ENCODE measurements around the gene GSTK1.
"Not testable (repeated sequence)": the region's sequence is repeated elsewhere in the genome, so short reads cannot be mapped to it uniquely, and the experiment has no call there.

The GSTK1 gene

GRCh38 chr7:143263266-143264195, at the start of gene GSTK1:
Gene GSTK1 (plus strand): TSS chr7:143263441. CDS start chr7:143263514, 73 bp downstream.
- H3K4me1 ChIP-seq (ENCODE audit: control insufficient read depth in 5 of 5, insufficient read depth in 5 of 5, low read length in 5 of 5): peaks cover 2 to 24% (median 21%) of the 10 kb centered on the region in 5 donors
- H3K36me3 ChIP-seq (ENCODE audit: control insufficient read depth in 5 of 5, insufficient read depth in 5 of 5, low read length in 5 of 5): peaks cover 9 to 32% (median 22%) of the 10 kb centered on the region in 5 donors
- H3K27ac ChIP-seq (ENCODE audit: low read depth, low read length): peak within 1 kb of the TSS; percentile 94

GRCh38 chr7:143213478-143213877, 49.8 kb upstream of the GSTK1 start:
- not testable (repeated sequence) for H3K27ac ChIP-seq (ENCODE audit: low read depth, low read length); H3K4me3 ChIP-seq (ENCODE audit: low read depth in 1 of 5, low read length in 5 of 5); H3K9ac ChIP-seq (ENCODE audit: low read length in 5 of 5); H3K27me3 ChIP-seq (ENCODE audit: control insufficient read depth in 5 of 5, insufficient read depth in 4 of 5, low read length in 5 of 5); H3K9me3 ChIP-seq (ENCODE audit: control insufficient read depth in 5 of 5, low read length in 5 of 5); H3K36me3 ChIP-seq (ENCODE audit: control insufficient read depth in 5 of 5, insufficient read depth in 5 of 5, low read length in 5 of 5)
- H3K4me1 ChIP-seq (ENCODE audit: control insufficient read depth in 5 of 5, insufficient read depth in 5 of 5, low read length in 5 of 5): peaks cover 0 to 11% (median 0%) of the 10 kb centered on the region in 5 donors

More at GRCh38 chr7:143263266-143264195, at the start of gene GSTK1:
- Histone ChIP-seq H3K9ac (ENCODE audit: low read length in 5 of 5) (peak within 1 kb of the TSS; percentile 89 to 94 (median 91)), H3K9me3 (ENCODE audit: control insufficient read depth in 5 of 5, low read length in 5 of 5) (no peaks in the 10 kb centered on the region), H3K4me3 (ENCODE audit: low read depth in 1 of 5, low read length in 5 of 5) (peak within 1 kb of the TSS; percentile 92 to 96 (median 95)), H3K27me3 (ENCODE audit: control insufficient read depth in 5 of 5, insufficient read depth in 4 of 5, low read length in 5 of 5) (no peaks in the 10 kb centered on the region)

- Histone ChIP-seq H3K27me3 (ENCODE audit: control insufficient read depth in 5 of 5, insufficient read depth in 4 of 5, low read length in 5 of 5) (peaks cover 0 to under 1% (median 0%) of the 10 kb centered on the region in 5 donors), H3K4me1 (ENCODE audit: control insufficient read depth in 5 of 5, insufficient read depth in 5 of 5, low read length in 5 of 5) (peaks cover 0 to 4% (median 0%) of the 10 kb centered on the region in 5 donors), H3K27ac (ENCODE audit: low read depth, low read length) (no peak overlapping the region), H3K9me3 (ENCODE audit: control insufficient read depth in 5 of 5, low read length in 5 of 5) (peaks cover 0 to 3% (median 0%) of the 10 kb centered on the region in 5 donors), H3K36me3 (ENCODE audit: control insufficient read depth in 5 of 5, insufficient read depth in 5 of 5, low read length in 5 of 5) (no peaks in the 10 kb centered on the region), H3K9ac (ENCODE audit: low read length in 5 of 5) (no peak overlapping the region), H3K4me3 (ENCODE audit: low read depth in 1 of 5, low read length in 5 of 5) (no peak overlapping the region)
Observed at GRCh38 chr7:143214789-143215679, 48.2 kb upstream of the GSTK1 start.

- no peak overlapping the region for H3K27ac ChIP-seq (ENCODE audit: low read depth, low read length)
- no peak overlapping the region for H3K9ac ChIP-seq (ENCODE audit: low read length in 5 of 5)
- no peak overlapping the region for H3K4me3 ChIP-seq (ENCODE audit: low read depth in 1 of 5, low read length in 5 of 5)
- H3K4me1 ChIP-seq (ENCODE audit: control insufficient read depth in 5 of 5, insufficient read depth in 5 of 5, low read length in 5 of 5): no peaks in the 10 kb centered on the region
- H3K9me3 ChIP-seq (ENCODE audit: control insufficient read depth in 5 of 5, low read length in 5 of 5): peaks cover 0 to 3% (median 0%) of the 10 kb centered on the region in 5 donors
- no peaks in the 10 kb centered on the region for H3K36me3 ChIP-seq (ENCODE audit: control insufficient read depth in 5 of 5, insufficient read depth in 5 of 5, low read length in 5 of 5)
- no peaks in the 10 kb centered on the region for H3K27me3 ChIP-seq (ENCODE audit: control insufficient read depth in 5 of 5, insufficient read depth in 4 of 5, low read length in 5 of 5)
Observed at GRCh38 chr7:143216151-143216550, 47.1 kb upstream of the GSTK1 start.

GRCh38 chr7:143216686-143217085, 46.6 kb upstream of the GSTK1 start:
- Histone ChIP-seq H3K36me3 (ENCODE audit: control insufficient read depth in 5 of 5, insufficient read depth in 5 of 5, low read length in 5 of 5) (no peaks in the 10 kb centered on the region), H3K9ac (ENCODE audit: low read length in 5 of 5) (no peak overlapping the region), H3K4me3 (ENCODE audit: low read depth in 1 of 5, low read length in 5 of 5) (no peak overlapping the region), H3K9me3 (ENCODE audit: control insufficient read depth in 5 of 5, low read length in 5 of 5) (peaks cover 0 to 3% (median 0%) of the 10 kb centered on the region in 5 donors), H3K27me3 (ENCODE audit: control insufficient read depth in 5 of 5, insufficient read depth in 4 of 5, low read length in 5 of 5) (no peaks in the 10 kb centered on the region), H3K27ac (ENCODE audit: low read depth, low read length) (no peak overlapping the region), H3K4me1 (ENCODE audit: control insufficient read depth in 5 of 5, insufficient read depth in 5 of 5, low read length in 5 of 5) (no peaks in the 10 kb centered on the region)

- Histone ChIP-seq H3K27ac (ENCODE audit: low read depth, low read length) (no peak overlapping the region), H3K36me3 (ENCODE audit: control insufficient read depth in 5 of 5, insufficient read depth in 5 of 5, low read length in 5 of 5) (no peaks in the 10 kb centered on the region), H3K9me3 (ENCODE audit: control insufficient read depth in 5 of 5, low read length in 5 of 5) (no peaks in the 10 kb centered on the region), H3K4me1 (ENCODE audit: control insufficient read depth in 5 of 5, insufficient read depth in 5 of 5, low read length in 5 of 5) (peaks cover 0 to 4% (median 0%) of the 10 kb centered on the region in 5 donors), H3K27me3 (ENCODE audit: control insufficient read depth in 5 of 5, insufficient read depth in 4 of 5, low read length in 5 of 5) (no peaks in the 10 kb centered on the region), H3K4me3 (ENCODE audit: low read depth in 1 of 5, low read length in 5 of 5) (no peak overlapping the region), H3K9ac (ENCODE audit: low read length in 5 of 5) (no peak overlapping the region)
Observed at GRCh38 chr7:143217806-143218205, 45.4 kb upstream of the GSTK1 start.

GRCh38 chr7:143221286-143221685, 42.0 kb upstream of the GSTK1 start:
- Histone ChIP-seq H3K27me3 (ENCODE audit: control insufficient read depth in 5 of 5, insufficient read depth in 4 of 5, low read length in 5 of 5) (no peaks in the 10 kb centered on the region), H3K27ac (ENCODE audit: low read depth, low read length) (no peak overlapping the region)

GRCh38 chr7:143221737-143222136, 41.5 kb upstream of the GSTK1 start, which contains the start of gene TAS2R40:
Gene TAS2R40 (plus strand): TSS chr7:143222037. CDS start chr7:143222079, 42 bp downstream.
- Histone ChIP-seq H3K4me3 (ENCODE audit: low read depth in 1 of 5, low read length in 5 of 5) (no peak within 1 kb of the TSS), H3K36me3 (ENCODE audit: control insufficient read depth in 5 of 5, insufficient read depth in 5 of 5, low read length in 5 of 5) (no peaks in the 10 kb centered on the region), H3K4me1 (ENCODE audit: control insufficient read depth in 5 of 5, insufficient read depth in 5 of 5, low read length in 5 of 5) (peaks cover 0 to 4% (median 0%) of the 10 kb centered on the region in 5 donors), H3K27ac (ENCODE audit: low read depth, low read length) (no peak within 1 kb of the TSS), H3K27me3 (ENCODE audit: control insufficient read depth in 5 of 5, insufficient read depth in 4 of 5, low read length in 5 of 5) (no peaks in the 10 kb centered on the region), H3K9ac (ENCODE audit: low read length in 5 of 5) (no peak within 1 kb of the TSS), H3K9me3 (ENCODE audit: control insufficient read depth in 5 of 5, low read length in 5 of 5) (no peaks in the 10 kb centered on the region)

More at GRCh38 chr7:143221286-143221685, 42.0 kb upstream of the GSTK1 start:
- no peak overlapping the region for H3K9ac ChIP-seq (ENCODE audit: low read length in 5 of 5)
- H3K9me3 ChIP-seq (ENCODE audit: control insufficient read depth in 5 of 5, low read length in 5 of 5): no peaks in the 10 kb centered on the region
- H3K4me1 ChIP-seq (ENCODE audit: control insufficient read depth in 5 of 5, insufficient read depth in 5 of 5, low read length in 5 of 5): peaks cover 0 to 4% (median 0%) of the 10 kb centered on the region in 5 donors
- no peak overlapping the region for H3K4me3 ChIP-seq (ENCODE audit: low read depth in 1 of 5, low read length in 5 of 5)
- no peaks in the 10 kb centered on the region for H3K36me3 ChIP-seq (ENCODE audit: control insufficient read depth in 5 of 5, insufficient read depth in 5 of 5, low read length in 5 of 5)

GRCh38 chr7:143222782-143223181, 40.5 kb upstream of the GSTK1 start:
- Histone ChIP-seq H3K27ac (ENCODE audit: low read depth, low read length) (no peak overlapping the region), H3K36me3 (ENCODE audit: control insufficient read depth in 5 of 5, insufficient read depth in 5 of 5, low read length in 5 of 5) (no peaks in the 10 kb centered on the region), H3K9ac (ENCODE audit: low read length in 5 of 5) (no peak overlapping the region), H3K9me3 (ENCODE audit: control insufficient read depth in 5 of 5, low read length in 5 of 5) (no peaks in the 10 kb centered on the region), H3K27me3 (ENCODE audit: control insufficient read depth in 5 of 5, insufficient read depth in 4 of 5, low read length in 5 of 5) (no peaks in the 10 kb centered on the region), H3K4me3 (ENCODE audit: low read depth in 1 of 5, low read length in 5 of 5) (no peak overlapping the region), H3K4me1 (ENCODE audit: control insufficient read depth in 5 of 5, insufficient read depth in 5 of 5, low read length in 5 of 5) (peaks cover 0 to 6% (median 0%) of the 10 kb centered on the region in 5 donors)

Measured in subcutaneous abdominal adipose tissue (tissue), 5 donors.